ENCODE measurements around the gene COP1. TPM values are rescaled to one million over a fixed set of nuclear protein-coding genes. Genes with fewer than 3 reads are reported as not detected.
"Not testable (repeated sequence)": the region's sequence is repeated elsewhere in the genome, so short reads cannot be mapped to it uniquely, and the experiment has no call there.

The COP1 gene
- total RNA-seq, 1 donor from 2014 or later = 49.2 TPM

DNA sequence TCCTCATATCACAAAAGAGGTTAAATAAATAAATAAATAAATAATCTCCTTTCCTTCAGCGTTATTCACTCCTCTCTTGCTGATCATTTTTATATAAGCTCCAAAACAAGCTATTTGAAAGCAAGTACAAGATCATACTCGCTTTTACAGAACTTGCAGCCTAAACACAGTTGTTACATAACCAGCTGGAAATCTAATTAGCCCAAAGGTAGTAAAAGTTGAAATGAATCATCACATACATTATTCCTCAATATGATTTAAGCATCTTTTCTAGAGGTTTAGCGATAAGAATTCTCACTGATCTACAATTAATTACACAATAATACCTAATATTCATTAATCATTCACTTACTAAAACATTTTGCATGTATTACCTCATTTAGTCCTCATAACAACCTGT lies 160.2 kb downstream of the COP1 start:
- H3K27ac Mint-ChIP-seq = no peak overlapping the region
- no peak overlapping the region for H3K4me3 Mint-ChIP-seq
- H3K4me1 Mint-ChIP-seq (ENCODE audit: low read depth) = no peaks in the 10 kb centered on the region
- no peaks in the 10 kb centered on the region for H3K27me3 Mint-ChIP-seq (ENCODE audit: insufficient read depth)
- no peak for DNase-seq (ENCODE audit: low spot score)
- intact Hi-C loops (cut with micrococcal nuclease) = no loop called here
- H3K9me3 Mint-ChIP-seq = no peaks in the 10 kb centered on the region
- H3K36me3 Mint-ChIP-seq (ENCODE audit: low read depth) = peaks cover 10% of the 10 kb centered on the region

- intact Hi-C loops (cut with micrococcal nuclease) = no loop called here
- Mint-ChIP-seq H3K27me3 (ENCODE audit: insufficient read depth) (no peaks in the 10 kb centered on the region), H3K4me1 (ENCODE audit: low read depth) (peaks cover 9% of the 10 kb centered on the region), H3K36me3 (ENCODE audit: low read depth) (peaks cover 21% of the 10 kb centered on the region), H3K27ac (no peak overlapping the region), H3K9me3 (no peaks in the 10 kb centered on the region), H3K4me3 (no peak overlapping the region)
- DNase-seq (ENCODE audit: low spot score) = no peak
Observed at GRCh38 chr1:176043537-176043936, 163.5 kb downstream of the COP1 start.

GRCh38 chr1:176033881-176034280 lies 173.2 kb downstream of the COP1 start:
- intact Hi-C loops (cut with micrococcal nuclease) = no loop called here
- H3K4me3 Mint-ChIP-seq = no peak overlapping the region
- no peaks in the 10 kb centered on the region for H3K9me3 Mint-ChIP-seq
- peaks cover 18% of the 10 kb centered on the region for H3K36me3 Mint-ChIP-seq (ENCODE audit: low read depth)
- H3K27ac Mint-ChIP-seq = no peak overlapping the region
- DNase-seq (ENCODE audit: low spot score) = no peak
- H3K4me1 Mint-ChIP-seq (ENCODE audit: low read depth) = peaks cover 2% of the 10 kb centered on the region
- no peaks in the 10 kb centered on the region for H3K27me3 Mint-ChIP-seq (ENCODE audit: insufficient read depth)

GRCh38 chr1:176033474-176033873 lies 173.6 kb downstream of the COP1 start:
- no peak overlapping the region for H3K4me3 Mint-ChIP-seq
- DNase-seq (ENCODE audit: low spot score) = no peak
- no peaks in the 10 kb centered on the region for H3K9me3 Mint-ChIP-seq
- no peaks in the 10 kb centered on the region for H3K4me1 Mint-ChIP-seq (ENCODE audit: low read depth)
- H3K27ac Mint-ChIP-seq = no peak overlapping the region
- peaks cover 18% of the 10 kb centered on the region for H3K36me3 Mint-ChIP-seq (ENCODE audit: low read depth)
- intact Hi-C loops (cut with micrococcal nuclease) = no loop called here
- no peaks in the 10 kb centered on the region for H3K27me3 Mint-ChIP-seq (ENCODE audit: insufficient read depth)

DNA sequence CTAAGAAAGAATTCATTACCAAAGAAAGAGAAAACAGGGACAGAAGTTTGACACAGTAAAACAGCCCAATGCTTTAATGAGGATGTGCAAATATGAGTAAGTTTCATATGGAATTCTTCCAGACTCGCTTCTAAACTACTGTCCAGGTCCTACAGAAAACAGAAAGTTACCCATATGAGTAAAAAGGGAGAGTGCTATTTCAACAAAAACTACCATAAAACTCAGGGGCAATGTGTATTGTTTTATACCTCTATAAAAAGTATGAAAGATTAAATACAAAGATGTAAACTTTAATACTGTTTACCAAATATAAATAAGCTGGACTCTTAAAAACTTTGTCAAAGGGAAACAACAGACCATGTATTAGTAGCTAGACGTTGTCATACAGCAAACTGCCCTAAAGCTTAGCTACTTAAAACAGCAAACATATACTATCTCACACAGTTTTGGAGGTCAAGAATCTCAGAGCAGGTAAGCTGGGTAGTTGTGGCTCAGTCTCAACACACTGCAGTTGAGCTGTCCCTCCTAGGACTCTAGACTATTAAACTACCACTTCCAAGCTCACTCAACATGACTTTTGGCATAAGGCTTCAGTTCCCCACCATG lies 174.9 kb downstream of the COP1 start:
- intact Hi-C loops (cut with micrococcal nuclease) = no loop called here
- Mint-ChIP-seq H3K4me3 (no peak overlapping the region), H3K27ac (no peak overlapping the region), H3K4me1 (ENCODE audit: low read depth) (peaks cover 11% of the 10 kb centered on the region), H3K36me3 (ENCODE audit: low read depth) (peaks cover 21% of the 10 kb centered on the region), H3K9me3 (no peaks in the 10 kb centered on the region), H3K27me3 (ENCODE audit: insufficient read depth) (no peaks in the 10 kb centered on the region)
- DNase-seq (ENCODE audit: low spot score) = no peak

GRCh38 chr1:176029609-176030008 lies 177.5 kb downstream of the COP1 start:
- Mint-ChIP-seq H3K4me1 (ENCODE audit: low read depth) (peaks cover 11% of the 10 kb centered on the region), H3K36me3 (ENCODE audit: low read depth) (peaks cover 16% of the 10 kb centered on the region), H3K4me3 (no peak overlapping the region), H3K27ac (no peak overlapping the region), H3K9me3 (no peaks in the 10 kb centered on the region), H3K27me3 (ENCODE audit: insufficient read depth) (no peaks in the 10 kb centered on the region)
- DNase-seq (ENCODE audit: low spot score) = no peak
- intact Hi-C loops (cut with micrococcal nuclease) = no loop called here

- Mint-ChIP-seq H3K4me3 (no peak overlapping the region), H3K27ac (no peak overlapping the region), H3K9me3 (no peaks in the 10 kb centered on the region), H3K36me3 (ENCODE audit: low read depth) (peaks cover 16% of the 10 kb centered on the region), H3K4me1 (ENCODE audit: low read depth) (peaks cover 11% of the 10 kb centered on the region), H3K27me3 (ENCODE audit: insufficient read depth) (no peaks in the 10 kb centered on the region)
- intact Hi-C loops (cut with micrococcal nuclease) = no loop called here
- no peak for DNase-seq (ENCODE audit: low spot score)
Observed at GRCh38 chr1:176029155-176029554, 177.9 kb downstream of the COP1 start.

GRCh38 chr1:176027934-176028333 lies 179.2 kb downstream of the COP1 start:
- H3K36me3 Mint-ChIP-seq (ENCODE audit: low read depth) = peaks cover 16% of the 10 kb centered on the region
- H3K4me3 Mint-ChIP-seq; H3K27ac Mint-ChIP-seq; DNase-seq (ENCODE audit: low spot score); intact Hi-C loops (cut with micrococcal nuclease); H3K9me3 Mint-ChIP-seq; H3K27me3 Mint-ChIP-seq (ENCODE audit: insufficient read depth): not testable (repeated sequence)
- peaks cover 11% of the 10 kb centered on the region for H3K4me1 Mint-ChIP-seq (ENCODE audit: low read depth)

DNA sequence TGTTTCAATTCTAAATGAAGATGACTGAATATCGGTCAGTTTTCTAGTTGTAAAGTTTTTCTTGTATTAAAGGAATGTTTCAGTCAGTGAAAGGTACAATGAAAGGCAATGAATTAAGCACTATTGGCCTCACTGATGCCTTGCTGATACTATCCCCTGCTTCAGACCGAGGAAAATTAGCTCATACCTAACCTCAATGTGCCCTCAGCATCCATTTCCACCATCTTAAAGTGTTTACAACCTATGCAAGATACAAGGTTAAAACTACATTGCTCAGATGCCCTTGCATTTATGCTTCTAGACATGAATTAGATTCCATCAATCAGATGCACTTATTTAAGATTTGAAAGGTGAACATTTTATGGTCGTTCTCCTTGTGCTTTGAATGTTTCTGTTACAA lies 184.5 kb downstream of the COP1 start:
- Mint-ChIP-seq H3K36me3 (ENCODE audit: low read depth) (peaks cover 7% of the 10 kb centered on the region), H3K9me3 (no peaks in the 10 kb centered on the region), H3K4me3 (no peak overlapping the region), H3K27me3 (ENCODE audit: insufficient read depth) (no peaks in the 10 kb centered on the region), H3K4me1 (ENCODE audit: low read depth) (peaks cover 4% of the 10 kb centered on the region), H3K27ac (no peak overlapping the region)
- intact Hi-C loops (cut with micrococcal nuclease) = no loop called here
- no peak for DNase-seq (ENCODE audit: low spot score)

- H3K9me3 Mint-ChIP-seq = no peaks in the 10 kb centered on the region
- no peaks in the 10 kb centered on the region for H3K27me3 Mint-ChIP-seq (ENCODE audit: insufficient read depth)
- peaks cover 7% of the 10 kb centered on the region for H3K36me3 Mint-ChIP-seq (ENCODE audit: low read depth)
- H3K4me1 Mint-ChIP-seq (ENCODE audit: low read depth) = no peaks in the 10 kb centered on the region
- intact Hi-C loops (cut with micrococcal nuclease) = no loop called here
- no peak overlapping the region for H3K27ac Mint-ChIP-seq
- no peak for DNase-seq (ENCODE audit: low spot score)
- no peak overlapping the region for H3K4me3 Mint-ChIP-seq
Observed at GRCh38 chr1:176017722-176018121, 189.4 kb downstream of the COP1 start.

- no peak for DNase-seq (ENCODE audit: low spot score)
- H3K36me3 Mint-ChIP-seq (ENCODE audit: low read depth) = peaks cover 13% of the 10 kb centered on the region
Observed at GRCh38 chr1:176009951-176010350, 197.1 kb downstream of the COP1 start.

DNA sequence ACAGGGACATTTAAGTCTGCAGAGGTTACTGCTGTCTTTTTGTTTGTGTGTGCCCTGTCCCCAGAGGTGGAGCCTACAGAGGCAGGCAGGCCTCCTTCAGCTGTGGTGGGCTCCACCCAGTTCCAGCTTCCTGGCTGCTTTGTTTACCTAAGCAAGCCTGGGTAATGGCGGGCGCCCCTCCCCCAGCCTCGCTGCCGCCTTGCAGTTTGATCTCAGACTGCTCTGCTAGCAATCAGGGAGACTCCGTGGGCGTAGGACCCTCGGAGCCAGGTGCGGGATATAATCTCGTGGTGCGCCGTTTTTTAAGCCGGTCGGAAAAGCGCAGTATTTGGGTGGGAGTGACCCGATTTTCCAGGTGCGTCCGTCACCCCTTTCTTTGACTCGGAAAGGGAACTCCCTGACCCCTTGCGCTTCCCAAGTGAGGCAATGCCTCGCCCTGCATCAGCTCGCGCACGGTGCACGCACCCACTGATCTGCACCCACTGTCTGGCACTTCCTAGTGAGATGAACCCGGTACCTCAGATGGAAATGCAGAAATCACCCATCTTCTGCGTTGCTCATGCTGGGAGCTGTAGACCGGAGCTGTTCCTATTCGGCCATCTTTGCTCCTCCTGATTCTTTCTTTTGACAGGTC lies 199.2 kb downstream of the COP1 start:
- intact Hi-C loops (cut with micrococcal nuclease); H3K4me1 Mint-ChIP-seq (ENCODE audit: low read depth); DNase-seq (ENCODE audit: low spot score); H3K27ac Mint-ChIP-seq; H3K4me3 Mint-ChIP-seq; H3K27me3 Mint-ChIP-seq (ENCODE audit: insufficient read depth); H3K9me3 Mint-ChIP-seq: not testable (repeated sequence)
- peaks cover 11% of the 10 kb centered on the region for H3K36me3 Mint-ChIP-seq (ENCODE audit: low read depth)

More at GRCh38 chr1:176009951-176010350, 197.1 kb downstream of the COP1 start:
- Mint-ChIP-seq H3K4me3 (no peak overlapping the region), H3K27ac (no peak overlapping the region), H3K27me3 (ENCODE audit: insufficient read depth) (no peaks in the 10 kb centered on the region), H3K9me3 (peaks cover 2% of the 10 kb centered on the region), H3K4me1 (ENCODE audit: low read depth) (no peaks in the 10 kb centered on the region)
- intact Hi-C loops (cut with micrococcal nuclease) = no loop called here

- H3K27ac Mint-ChIP-seq; H3K4me3 Mint-ChIP-seq; intact Hi-C loops (cut with micrococcal nuclease); DNase-seq (ENCODE audit: low spot score); H3K9me3 Mint-ChIP-seq; H3K4me1 Mint-ChIP-seq (ENCODE audit: low read depth); H3K27me3 Mint-ChIP-seq (ENCODE audit: insufficient read depth): not testable (repeated sequence)
- H3K36me3 Mint-ChIP-seq (ENCODE audit: low read depth) = peaks cover 23% of the 10 kb centered on the region
Observed at GRCh38 chr1:175994660-175995059, 212.4 kb downstream of the COP1 start.

DNA sequence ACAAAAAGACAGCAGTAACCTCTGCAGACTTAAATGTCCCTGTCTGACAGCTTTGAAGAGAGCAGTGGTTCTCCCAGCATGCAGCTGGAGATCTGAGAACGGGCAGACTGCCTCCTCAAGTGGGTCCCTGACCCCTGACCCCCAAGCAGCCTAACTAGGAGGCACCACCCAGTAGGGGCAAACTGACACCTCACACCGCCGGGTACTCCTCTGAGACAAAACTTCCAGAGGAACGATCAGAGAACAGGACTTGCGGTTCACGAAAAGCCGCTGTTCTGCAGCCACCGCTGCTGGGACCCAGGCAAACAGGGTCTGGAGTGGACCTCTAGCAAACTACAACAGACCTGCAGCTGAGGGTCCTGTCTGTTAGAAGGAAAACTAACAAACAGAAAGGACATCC lies 214.3 kb downstream of the COP1 start:
- intact Hi-C loops (cut with micrococcal nuclease) = not testable (repeated sequence)

More for the DNA sequence above, 214.3 kb downstream of the COP1 start:
- H3K36me3 Mint-ChIP-seq (ENCODE audit: low read depth) = peaks cover 27% of the 10 kb centered on the region
- H3K27ac Mint-ChIP-seq; H3K4me1 Mint-ChIP-seq (ENCODE audit: low read depth); H3K4me3 Mint-ChIP-seq; H3K27me3 Mint-ChIP-seq (ENCODE audit: insufficient read depth); DNase-seq (ENCODE audit: low spot score); H3K9me3 Mint-ChIP-seq: not testable (repeated sequence)
